SIG-M5 treated with dmso at 0.1 percent for 504 hours (cell line): ENCODE data around the gene SCN4A.

Experiments used
- DNase-seq: peaks from one replicate; lab custom pipeline; 2025; ENCODE audit not compliant: unreplicated experiment; lab: John Stamatoyannopoulos, UW

The SCN4A gene

DNA sequence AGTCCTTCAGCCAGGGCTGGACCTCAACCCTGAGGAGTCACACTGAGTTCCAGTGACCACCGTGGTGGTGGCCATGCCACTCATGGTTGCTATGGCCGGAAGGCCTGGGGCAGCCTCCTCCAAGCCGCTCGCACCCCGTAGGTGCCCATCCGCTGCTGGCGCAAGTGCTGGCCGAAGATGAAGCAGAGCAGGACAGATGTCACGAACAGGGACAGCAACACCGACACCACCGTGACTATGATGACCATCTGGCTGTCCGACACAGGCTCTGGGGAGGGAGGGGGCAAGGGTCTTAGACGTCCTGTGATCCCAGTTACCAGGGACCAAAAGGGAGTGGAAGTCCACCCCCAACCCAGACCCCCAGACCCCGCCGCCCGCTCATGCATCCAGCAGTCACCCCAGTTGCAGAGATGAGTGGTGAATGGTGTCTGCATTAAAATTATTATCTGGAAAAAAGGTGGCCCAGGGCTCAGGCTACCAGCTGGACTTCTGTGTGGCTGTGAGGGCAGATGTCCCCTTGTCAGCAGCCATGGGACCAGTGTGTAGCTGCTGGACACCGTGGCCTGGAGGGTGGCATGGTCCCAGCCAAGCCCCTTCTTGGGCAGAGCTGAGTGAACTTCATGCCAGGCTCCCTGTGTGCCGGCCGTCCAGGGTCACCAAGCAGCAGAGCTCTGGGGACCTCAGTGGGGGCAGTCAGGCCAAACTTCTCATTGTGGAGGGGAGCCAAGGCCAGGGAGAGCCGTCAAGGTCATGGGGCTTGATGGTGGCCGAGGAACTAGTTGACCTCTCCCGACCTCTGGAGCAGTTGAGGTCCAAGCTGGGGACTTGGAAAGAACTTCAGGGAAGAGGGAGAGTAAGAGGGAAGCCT is 30.2 kb upstream of the SCN4A start:
- DNase-seq: no peak

- DNase-seq: no peak
Measured at GRCh38 chr17:64001763-64002529, 29.2 kb upstream of the SCN4A start.

DNA sequence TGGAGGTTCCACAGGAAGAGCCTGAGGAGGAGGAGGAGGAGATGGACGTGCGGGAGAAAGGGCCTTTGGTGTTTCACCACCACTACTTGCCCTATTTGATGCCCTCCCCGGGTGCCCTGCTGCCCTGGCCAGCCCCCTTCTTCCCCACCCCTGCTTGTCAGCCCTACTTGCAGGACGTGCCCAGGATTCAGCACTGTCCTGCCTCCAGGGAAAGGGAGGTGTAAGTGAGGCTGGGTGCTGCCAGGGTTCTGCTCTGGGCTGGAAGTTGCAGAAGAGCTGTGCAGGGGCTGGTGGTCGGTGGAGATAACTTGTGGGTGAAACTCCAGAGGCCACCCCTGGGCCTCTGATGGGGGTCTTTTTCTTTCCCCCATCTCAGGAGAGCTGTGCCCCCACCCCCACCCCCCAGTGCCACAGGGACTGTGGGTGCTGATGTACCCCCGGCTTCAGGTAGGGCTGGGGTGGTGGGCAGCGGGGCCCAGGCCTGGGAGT is 28.4 kb upstream of the SCN4A start:
- no peak for DNase-seq

DNA sequence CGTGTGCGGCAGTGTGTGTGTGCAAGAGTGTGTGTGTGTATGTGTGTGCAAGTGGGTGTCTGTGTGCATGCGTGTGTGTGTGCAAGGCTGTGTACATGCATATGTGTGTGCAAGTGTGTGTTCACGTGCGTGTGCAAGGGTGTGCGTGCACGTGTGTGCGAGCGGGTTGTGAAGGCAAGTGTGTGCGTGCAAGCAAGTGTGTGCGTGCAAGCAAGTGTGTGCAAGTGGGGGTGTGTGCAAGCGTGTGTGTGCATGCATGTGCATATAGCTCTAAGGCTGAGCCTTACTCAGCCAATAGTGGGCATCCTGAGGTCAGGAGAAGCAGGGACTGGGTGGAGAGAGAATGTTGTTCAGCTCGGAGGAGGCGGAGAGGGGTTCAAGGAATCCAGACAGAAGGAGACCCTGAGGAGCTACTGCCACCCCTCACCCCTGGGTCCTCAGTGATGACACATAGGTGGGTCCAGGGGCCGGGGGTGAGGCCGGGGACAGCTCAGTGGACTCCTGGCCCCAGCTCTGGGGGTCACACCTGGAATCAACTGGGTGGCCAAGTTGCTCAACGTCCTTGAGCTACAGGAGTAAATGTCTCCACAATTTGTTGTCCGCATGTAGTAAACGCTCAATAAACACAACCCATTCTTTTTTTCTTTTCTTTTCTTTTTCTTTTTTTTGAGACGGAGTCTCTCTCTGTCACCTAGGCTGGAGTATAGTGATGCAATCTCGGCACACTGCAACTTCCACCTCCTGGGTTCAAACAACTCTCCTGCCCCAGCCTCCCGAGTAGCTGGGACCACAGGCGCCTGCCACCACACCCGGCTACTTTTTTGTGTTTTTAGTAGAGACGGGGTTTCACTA is 27.2 kb upstream of the SCN4A start:
- no peak for DNase-seq

DNA sequence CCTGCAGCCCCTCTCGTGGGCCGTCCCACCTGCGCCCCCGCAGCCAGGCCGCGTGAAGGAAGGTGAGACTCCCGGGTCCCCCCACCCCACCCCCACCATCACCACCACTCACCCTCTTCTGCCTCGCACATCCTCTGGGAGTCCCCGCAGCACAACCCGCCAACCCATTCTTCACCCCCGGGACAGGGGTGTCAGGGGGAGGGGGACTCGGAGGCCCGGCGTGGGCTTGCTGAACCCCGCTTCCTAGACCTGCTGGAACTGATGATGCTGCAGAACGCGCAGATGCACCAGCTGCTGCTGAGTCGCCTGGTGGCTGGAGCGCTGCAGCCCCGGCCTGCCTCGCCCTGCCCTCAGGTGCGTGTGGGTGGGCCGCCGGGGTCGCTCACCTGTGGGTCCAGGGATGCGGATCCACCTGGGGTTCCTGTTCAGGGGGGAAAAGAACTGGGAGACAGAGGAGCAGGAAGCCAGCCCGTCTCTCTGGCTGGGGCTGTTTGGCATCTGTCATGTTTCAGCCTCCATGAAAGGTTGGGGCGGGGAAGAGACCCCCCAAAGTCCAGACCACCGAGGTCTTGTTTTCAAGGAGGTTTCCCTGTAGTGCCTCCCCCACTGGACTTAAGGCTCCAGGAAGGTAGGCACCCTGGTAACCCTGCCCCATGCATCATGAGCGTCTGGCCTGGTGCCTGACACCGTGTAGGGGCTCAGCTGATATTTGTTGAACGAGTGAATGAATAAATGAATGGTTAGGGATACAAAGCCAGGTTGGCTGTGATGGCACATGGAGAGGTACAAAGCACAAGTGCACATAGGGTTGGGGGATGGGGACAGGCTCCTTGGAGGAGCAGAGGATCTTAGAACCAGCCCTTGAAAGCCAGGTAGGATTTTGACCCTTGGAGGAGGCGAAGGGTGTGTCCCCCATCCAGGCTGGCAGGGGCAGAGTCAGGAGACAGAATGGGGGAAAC is 26.3 kb upstream of the SCN4A start:
- no peak for DNase-seq

DNA sequence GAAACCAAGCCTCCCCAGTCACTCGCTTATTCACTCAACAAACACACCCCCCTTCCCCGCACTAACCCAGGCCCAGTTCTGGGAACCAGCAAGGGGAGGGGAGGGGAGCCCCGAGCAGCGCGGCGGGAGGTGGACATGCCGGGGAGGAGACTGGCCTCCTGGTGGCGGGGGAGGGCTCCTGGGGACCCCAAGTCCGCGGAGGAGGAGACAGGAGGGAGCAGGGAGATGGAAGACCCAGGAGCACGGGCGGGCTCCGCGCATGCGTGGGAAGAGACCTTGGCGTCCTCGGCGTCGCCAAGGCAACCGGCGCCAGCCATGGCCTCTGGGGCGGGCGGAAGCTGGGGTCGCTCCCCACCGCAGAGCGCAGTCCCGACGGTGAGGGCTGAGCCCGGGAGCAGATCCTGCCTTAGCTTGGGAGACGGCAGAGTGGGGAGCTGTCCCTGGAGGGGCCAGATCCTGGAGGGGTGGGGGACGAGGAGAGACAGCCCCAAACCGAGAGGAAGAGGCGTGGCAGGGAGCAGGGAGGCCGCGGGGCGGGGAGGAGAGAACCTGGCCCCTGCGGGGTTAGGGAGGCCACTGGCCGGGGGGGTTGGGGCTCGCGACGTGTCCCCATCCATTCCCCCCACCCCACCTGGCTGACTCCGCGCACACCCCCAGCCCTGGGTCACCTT is 25.5 kb upstream of the SCN4A start, which contains the start of gene PRR29:
TSS of gene PRR29 (plus strand) at position 302 of the 671 bp plus-strand sequence. CDS start at position 316, 14 bp downstream.
- DNase-seq: peak; percentile 67

DNA sequence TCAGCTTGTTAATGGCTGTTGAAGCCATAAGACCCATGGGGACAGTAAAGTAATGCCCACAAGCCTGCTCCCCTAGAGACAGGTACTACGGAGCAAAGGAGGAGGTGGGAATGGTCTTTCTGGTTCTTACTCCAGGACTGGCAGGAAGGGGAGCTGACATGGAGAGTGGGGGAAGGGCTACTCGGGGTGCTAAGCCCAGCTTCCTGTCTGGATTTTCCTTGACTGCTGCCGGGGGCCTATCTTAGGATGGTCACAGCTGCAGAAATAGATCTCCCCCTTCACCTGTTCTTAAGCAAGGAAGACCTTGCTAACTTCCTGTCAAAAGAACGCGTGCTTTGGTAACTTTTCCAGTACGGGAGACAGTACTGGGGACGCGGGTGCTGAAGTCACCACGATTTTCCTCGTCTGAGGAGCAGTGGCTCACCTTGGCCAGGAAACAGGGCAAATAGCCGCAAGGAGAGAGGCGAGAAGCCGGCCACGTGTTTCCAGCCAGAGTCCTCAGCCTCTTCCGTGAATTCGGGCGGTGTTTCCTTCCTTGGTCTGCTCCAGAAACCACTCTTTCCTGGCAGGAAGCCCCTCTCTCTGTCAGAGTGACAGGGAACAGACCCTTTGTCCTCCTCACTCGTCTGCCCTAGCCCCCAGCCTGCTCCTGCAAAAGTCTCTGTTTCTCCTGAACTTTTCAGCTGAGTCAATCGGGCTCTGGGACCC is 24.8 kb upstream of the SCN4A start:
- DNase-seq: no peak

GRCh38 chr17:63996430-63997182 is 23.9 kb upstream of the SCN4A start:
- DNase-seq: no peak

GRCh38 chr17:63995626-63996025 is 22.9 kb upstream of the SCN4A start:
- DNase-seq: no peak

DNA sequence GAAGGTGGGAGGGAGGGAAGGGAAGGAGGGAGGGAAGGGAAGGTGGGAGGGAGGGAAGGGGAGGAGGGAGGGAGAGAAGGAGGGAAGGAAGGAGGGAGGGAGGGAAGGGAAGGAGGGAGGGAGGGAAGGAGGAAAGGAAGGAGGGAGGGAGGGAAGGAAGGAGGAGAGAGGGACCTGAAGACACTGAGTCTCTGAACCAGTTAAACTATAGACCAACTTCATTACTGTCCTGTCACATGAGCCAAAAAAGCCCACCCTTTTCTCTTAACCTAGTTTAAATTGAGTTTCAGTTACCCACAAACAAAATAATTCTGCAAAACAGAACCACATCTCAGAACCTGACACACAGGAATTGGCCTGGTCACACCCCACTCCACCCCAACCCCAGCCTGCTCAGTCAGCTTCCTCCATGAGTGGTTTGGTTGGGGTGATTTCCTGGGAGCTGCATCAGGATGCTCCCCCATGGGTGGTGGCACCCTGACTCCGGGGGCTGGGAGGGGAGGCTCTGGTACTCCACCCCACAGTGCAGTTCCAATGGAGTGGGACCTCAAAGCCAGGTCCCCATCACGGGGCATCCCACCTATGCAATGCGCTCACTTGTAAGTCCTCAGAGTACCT is 20.8 kb upstream of the SCN4A start:
- DNase-seq: no peak

- no peak for DNase-seq
Measured at GRCh38 chr17:63991611-63992010, 18.9 kb upstream of the SCN4A start.

DNA sequence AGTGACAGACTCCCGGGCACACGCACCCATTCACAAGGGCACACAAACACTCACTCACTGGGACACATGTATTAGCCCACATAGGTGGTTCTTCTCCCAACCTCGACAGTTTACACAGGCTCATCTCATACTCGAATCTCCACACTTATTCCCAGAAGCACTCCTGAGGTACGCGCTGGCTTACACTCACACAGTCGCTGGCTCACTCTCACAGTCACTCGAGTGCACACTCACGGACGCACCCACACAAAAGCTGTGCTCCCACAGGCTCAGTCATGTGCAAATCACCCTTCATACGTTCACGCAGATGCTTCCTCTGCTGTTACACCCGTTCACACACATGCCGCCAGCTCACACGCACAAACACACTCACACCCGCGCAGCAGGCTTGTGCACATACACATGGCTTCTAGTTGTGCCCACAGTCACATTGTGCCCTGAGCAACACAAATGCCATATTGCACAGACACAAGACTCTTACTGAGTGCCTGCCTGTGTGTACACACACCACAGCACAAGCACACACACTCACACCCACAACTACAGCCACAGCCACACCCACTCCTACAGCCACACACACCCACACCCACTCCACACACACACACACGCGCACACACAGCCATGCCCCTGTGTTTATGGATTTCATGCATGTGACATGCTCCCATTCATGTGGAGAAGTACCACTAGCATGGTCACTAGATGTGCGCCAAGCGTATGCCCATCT is 17.1 kb upstream of the SCN4A start:
- no peak for DNase-seq

DNA sequence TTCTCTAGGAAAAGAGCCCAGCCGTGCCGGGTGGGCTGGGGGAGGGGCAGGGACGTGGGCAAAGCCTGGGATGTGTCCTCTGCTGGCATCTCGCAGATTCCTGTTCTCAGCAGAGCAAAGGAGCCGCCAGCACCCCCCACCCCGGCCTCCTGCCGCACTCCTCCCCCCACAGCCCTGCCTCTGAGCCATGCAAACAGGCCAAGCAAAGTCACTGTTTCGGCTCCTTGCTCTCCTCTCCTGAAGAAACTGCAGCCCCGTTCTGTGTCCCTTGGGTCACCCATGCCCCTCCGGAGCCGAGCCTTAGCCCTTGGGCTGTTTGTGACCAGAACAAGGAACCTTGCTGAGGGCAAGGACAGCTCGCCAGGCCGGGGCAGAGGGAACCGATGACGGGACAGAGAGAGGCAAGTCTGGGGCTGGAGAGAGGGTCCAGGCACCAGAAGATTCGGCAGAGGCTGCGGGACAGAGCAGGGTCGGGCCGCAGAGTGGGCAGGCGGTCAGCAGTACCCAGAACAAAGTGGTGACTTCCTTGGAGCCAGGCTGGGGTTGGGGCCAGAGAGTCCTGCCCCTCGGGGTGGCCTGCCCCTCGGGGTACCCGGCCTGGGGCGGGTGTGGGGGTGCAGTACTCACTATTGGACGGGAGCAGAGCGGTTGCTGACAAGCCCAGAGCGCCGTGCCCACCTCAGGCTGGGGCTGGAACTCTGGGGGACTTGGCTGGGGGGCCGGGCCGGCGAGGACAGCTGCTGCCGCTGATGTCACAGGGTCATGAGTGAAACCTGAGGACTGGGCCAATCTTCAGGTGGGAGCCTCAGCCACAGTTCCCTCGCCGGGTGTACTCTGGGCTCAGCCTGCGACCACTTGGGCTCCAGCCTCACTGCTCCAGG is 16.3 kb upstream of the SCN4A start:
- DNase-seq: no peak

- no peak for DNase-seq
Measured at GRCh38 chr17:63988127-63988478, 15.4 kb upstream of the SCN4A start.

- DNase-seq: no peak
Measured at GRCh38 chr17:63987221-63988126, 14.8 kb upstream of the SCN4A start.
